Aorta (tissue), 5 donors: ENCODE data around the gene OR2F2. TPM values are rescaled to one million over a fixed set of nuclear protein-coding genes. Genes with fewer than 3 reads are reported as not detected.
A peak's percentile ranks its signal among the peaks of the same experiment; 100 is the strongest.

Experiments used
- ATAC-seq: fragments of 200-7000 bp; cut with Tn5 transposase; one replicate; pipeline ENCODE4 v1.9.1; 2022; ENCODE audit warnings: moderate library complexity; ENCODE audit not compliant: low FRiP score
- DNase-seq, 2 donors: peaks; one replicate each; pipeline ENCODE4 v3.0.0-alpha.2; 2020
- H3K27ac ChIP-seq, 2 donors: one replicate each; pipeline ENCODE4 v1.5.1; 2013; ENCODE audit warnings: low read length in 2 of 2, mild to moderate bottlenecking in 2 of 2, moderate library complexity in 2 of 2, control low read depth in 1 of 2, inconsistent platforms in 1 of 2, low read depth in 1 of 2
- H3K27me3 ChIP-seq, 2 donors: one replicate each; pipeline ENCODE4 v1.6.1; 2013; ENCODE audit warnings: control low read depth in 1 of 2, low read length in 1 of 2, mild to moderate bottlenecking in 1 of 2, moderate library complexity in 1 of 2; ENCODE audit not compliant: insufficient read depth in 2 of 2, control insufficient read depth in 1 of 2
- H3K36me3 ChIP-seq, 2 donors: one replicate each; pipeline ENCODE4 v1.6.1; 2013; ENCODE audit warnings: control low read depth in 1 of 2, low read length in 1 of 2, mild to moderate bottlenecking in 1 of 2; ENCODE audit not compliant: insufficient read depth in 2 of 2, control insufficient read depth in 1 of 2
- H3K4me1 ChIP-seq, 2 donors: one replicate each; pipeline ENCODE4 v1.6.1; 2013; ENCODE audit warnings: low read length in 2 of 2, control low read depth in 1 of 2, mild to moderate bottlenecking in 1 of 2, moderate library complexity in 1 of 2; ENCODE audit not compliant: insufficient read depth in 2 of 2, control insufficient read depth in 1 of 2
- H3K4me3 ChIP-seq, 2 donors: one replicate each; pipeline ENCODE4 v1.5.1; 2013; ENCODE audit warnings: low read length in 2 of 2, control low read depth in 1 of 2, mild to moderate bottlenecking in 1 of 2
- H3K9me3 ChIP-seq: one replicate; pipeline ENCODE4 v1.6.1; 2013; ENCODE audit warnings: mild to moderate bottlenecking, low read length; ENCODE audit not compliant: control insufficient read depth
- WGBS, 2 donors: extraction: QIAGEN DNeasy Blood & Tissue Kit; methylation state at CpG; one replicate each; pipeline ENCODE4 v1.1.7; 2013; 5-methylcytosine and 5-hydroxymethylcytosine counted together
- intact Hi-C, 2 donors: fragments of 100-400 bp; cut with DNase I; formaldehyde crosslinking; loops; one replicate each; pipeline versions ENCODE4 v1.14.2 to v1.15.0; 2022
- polyA plus RNA-seq, 2 donors: library from polyadenylated mRNA; stranded (reverse); fragments of 200-250 nt; gene quantifications; one replicate each; pipeline ENCODE4 v1.2.3, GENCODE V29; 2013
- total RNA-seq, 2 donors: library from RNA; stranded (reverse); fragmentation: NEBNext Ultra II Directional; extraction: Animal tissue kit (Norgen Biotek cat#: 25700); gene quantifications; one replicate each; pipeline ENCODE4 v1.2.1, GENCODE V29; 2021
- donor health status: healthy with polysubstance abuse.
- donor health status: Bipolar disorder and iron deficiency.
- donor health status: DM: no; HTN: no; CAD: no.
- donor health status: DM: no; HTN: no; CAD: no.
- donor health status: DM: yes; HTN: yes; CAD: no.

Gene OR2F2
- total and polyA plus RNA-seq, 4 donors = not detected

- 93 to 98% methylated on average over 1 of the region's 1 CpG for WGBS, 2 donors
- no peaks in the 10 kb centered on the region for H3K9me3 ChIP-seq
- no peaks in the 10 kb centered on the region for H3K4me1 ChIP-seq
- H3K4me3 ChIP-seq = no peak overlapping the region
- no peaks in the 10 kb centered on the region for H3K36me3 ChIP-seq
- no peak for DNase-seq
- no peak overlapping the region for H3K27ac ChIP-seq
- ATAC-seq = no peak
- intact Hi-C loops = no loop called here
- no peaks in the 10 kb centered on the region for H3K27me3 ChIP-seq
Measured at GRCh38 chr7:143898810-143899209, 36.2 kb upstream of the OR2F2 start.

- 48 to 49% methylated on average over 5 of the region's 5 CpGs for WGBS, 2 donors
Measured at GRCh38 chr7:143900230-143900766, 34.7 kb upstream of the OR2F2 start.

DNA sequence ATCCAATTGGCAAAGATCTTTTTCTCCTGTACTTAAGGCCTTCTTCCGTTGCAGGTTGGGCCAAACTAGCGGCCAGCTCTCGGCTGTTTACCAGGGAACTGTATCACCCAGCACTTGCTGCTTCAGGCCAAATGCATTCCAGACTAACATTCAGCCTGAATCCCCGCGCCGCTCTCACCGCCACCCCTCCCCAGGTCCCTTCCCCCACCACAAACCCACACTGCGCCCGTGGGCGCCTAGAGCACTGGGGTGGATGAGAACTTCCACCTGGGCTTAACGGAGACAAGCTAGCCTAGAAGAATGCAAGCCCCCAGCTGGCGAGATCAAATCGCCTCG is 33.7 kb upstream of the OR2F2 start:
- Histone ChIP-seq H3K36me3 (no peaks in the 10 kb centered on the region), H3K27me3 (no peaks in the 10 kb centered on the region), H3K9me3 (no peaks in the 10 kb centered on the region), H3K4me1 (no peaks in the 10 kb centered on the region), H3K27ac (peak overlapping the region; percentile 54 to 97), H3K4me3 (peak overlapping the region; percentile 78 to 96)
- ATAC-seq (peak; percentile 72), DNase-seq (peak; percentile 52 to 80)
- intact Hi-C loops = loop anchor here in 1 of 2 donors (10.0 kb wide), 1 partner anchor 104 kb away; the partner anchor contains the start of gene OR6B1
- WGBS, 2 donors = 0 to 1% methylated on average over 14 of the region's 14 CpGs

More at GRCh38 chr7:143900230-143900766, 34.7 kb upstream of the OR2F2 start:
- Histone ChIP-seq H3K27ac (no peak overlapping the region), H3K9me3 (no peaks in the 10 kb centered on the region), H3K36me3 (no peaks in the 10 kb centered on the region), H3K4me1 (no peaks in the 10 kb centered on the region), H3K27me3 (no peaks in the 10 kb centered on the region), H3K4me3 (no peak overlapping the region)
- intact Hi-C loops = loop anchor here in 1 of 2 donors (10.0 kb wide), 1 partner anchor 105 kb away; the partner anchor contains the start of gene OR6B1
- ATAC-seq (no peak), DNase-seq (no peak)

GRCh38 chr7:143901668-143902331 is 33.2 kb upstream of the OR2F2 start, which contains the start of gene TCAF1:
Gene TCAF1 (minus strand): TSS chr7:143902176. CDS start chr7:143876608, 25,568 bp downstream.
- no peaks in the 10 kb centered on the region for H3K36me3 ChIP-seq
- ATAC-seq = peak; percentile 99
- H3K4me1 ChIP-seq = no peaks in the 10 kb centered on the region
- no peaks in the 10 kb centered on the region for H3K9me3 ChIP-seq
- no peaks in the 10 kb centered on the region for H3K27me3 ChIP-seq
- 0 to 2% methylated on average over 31 to 50 of the region's 50 CpGs for WGBS, 2 donors
- DNase-seq = peak; percentile 98 to 99
- peak within 1 kb of the TSS; percentile 54 to 97 for H3K27ac ChIP-seq
- intact Hi-C loops = loop anchor here in 1 of 2 donors (10.0 kb wide), 1 partner anchor 103 kb away; the partner anchor contains the start of gene OR6B1
- H3K4me3 ChIP-seq = peak within 1 kb of the TSS; percentile 78 to 96

DNA sequence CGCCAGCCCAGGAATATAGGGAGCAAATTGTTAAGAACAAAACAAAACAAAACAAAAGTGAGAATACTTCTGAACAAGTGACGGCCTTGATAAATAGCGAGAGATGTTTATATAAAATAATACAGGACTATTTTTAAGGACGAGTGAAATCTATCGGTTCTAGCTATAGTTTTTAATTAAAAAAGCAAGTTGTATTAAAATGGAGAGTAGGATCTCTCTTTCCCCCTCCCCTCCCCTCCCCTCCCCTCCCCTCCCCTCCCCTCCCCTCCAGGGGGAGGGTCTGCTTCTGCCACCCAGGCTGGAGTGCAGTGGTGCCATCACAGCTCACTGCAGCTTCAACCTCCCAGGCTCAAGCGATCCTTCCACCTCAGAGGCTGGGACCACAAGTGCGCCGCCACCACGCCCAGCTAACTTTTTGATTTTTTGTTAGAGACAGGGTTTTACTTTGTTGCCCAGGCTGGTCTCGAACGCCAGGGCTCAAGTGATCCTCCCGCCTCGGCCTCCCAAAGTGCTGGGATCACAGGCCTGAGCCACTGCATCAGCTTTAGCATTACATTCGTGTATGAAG is 32.6 kb upstream of the OR2F2 start:
- Histone ChIP-seq H3K4me1 (no peaks in the 10 kb centered on the region), H3K9me3 (no peaks in the 10 kb centered on the region), H3K4me3 (no peak overlapping the region), H3K27ac (peak overlapping the region in 1 of 2 donors; percentile 32), H3K36me3 (no peaks in the 10 kb centered on the region), H3K27me3 (no peaks in the 10 kb centered on the region)
- intact Hi-C loops = loop anchor here in 1 of 2 donors (10.0 kb wide), 1 partner anchor 102 kb away; the partner anchor contains the start of gene OR6B1
- DNase-seq (peak in 1 of 2 donors; percentile 42), ATAC-seq (no peak)
- 62 to 63% methylated on average over 14 of the region's 14 CpGs for WGBS, 2 donors

DNA sequence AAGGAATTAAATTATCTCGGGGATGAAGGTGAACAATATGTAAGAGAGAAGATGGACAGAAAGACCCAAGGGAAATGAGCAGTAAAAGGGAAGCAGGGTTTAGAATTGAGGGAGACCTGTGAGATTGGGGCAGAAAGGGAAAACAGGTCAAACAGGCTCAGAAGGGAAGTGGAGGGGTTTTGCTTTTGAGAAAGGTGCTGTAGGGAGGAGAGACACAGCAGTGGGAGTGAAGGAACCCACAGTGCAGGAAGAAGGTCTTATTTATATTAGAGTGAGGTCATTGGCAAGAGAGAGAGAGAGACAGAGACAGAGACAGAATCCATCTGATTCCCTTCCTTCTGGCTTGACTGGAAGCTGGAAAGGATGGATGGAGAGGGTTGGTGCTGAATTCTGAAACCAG is 29.5 kb upstream of the OR2F2 start:
- DNase-seq = no peak
- Histone ChIP-seq H3K9me3 (no peaks in the 10 kb centered on the region), H3K27ac (no peak overlapping the region), H3K36me3 (no peaks in the 10 kb centered on the region), H3K4me3 (no peak overlapping the region), H3K4me1 (no peaks in the 10 kb centered on the region), H3K27me3 (no peaks in the 10 kb centered on the region)
- intact Hi-C loops = loop anchor here in 1 of 2 donors (10.0 kb wide), 1 partner anchor 99 kb away; the partner anchor contains the start of gene OR6B1
- ATAC-seq = no peak
- 80 to 84% methylated on average over 1 of the region's 1 CpG for WGBS, 2 donors

- no peak for DNase-seq
- Histone ChIP-seq H3K4me1 (no peaks in the 10 kb centered on the region), H3K27me3 (no peaks in the 10 kb centered on the region), H3K4me3 (no peak overlapping the region), H3K27ac (no peak overlapping the region), H3K36me3 (no peaks in the 10 kb centered on the region), H3K9me3 (no peaks in the 10 kb centered on the region)
- WGBS, 2 donors = 86% methylated on average over 9 of the region's 9 CpGs
- intact Hi-C loops = loop anchor here in 1 of 2 donors (10.0 kb wide), 1 partner anchor 99 kb away; the partner anchor contains the start of gene OR6B1
- ATAC-seq = no peak
Measured at GRCh38 chr7:143906151-143906550, 28.9 kb upstream of the OR2F2 start.

GRCh38 chr7:143906895-143907294 is 28.1 kb upstream of the OR2F2 start:
- DNase-seq (no peak), ATAC-seq (no peak)
- no peaks in the 10 kb centered on the region for H3K4me1 ChIP-seq
- WGBS, 2 donors = 98% methylated on average over 5 of the region's 5 CpGs
- intact Hi-C loops = loop anchor here in 1 of 2 donors (10.0 kb wide), 1 partner anchor 98 kb away; the partner anchor contains the start of gene OR6B1
- H3K36me3 ChIP-seq = no peaks in the 10 kb centered on the region
- no peaks in the 10 kb centered on the region for H3K27me3 ChIP-seq
- H3K4me3 ChIP-seq = no peak overlapping the region
- no peak overlapping the region for H3K27ac ChIP-seq
- H3K9me3 ChIP-seq = no peaks in the 10 kb centered on the region
